Sigmoid colon (tissue), 3 donors: ENCODE data around the gene MGMT.

Experiments
- CTCF ChIP-seq, 4 experiments: fragments of 450-650 bp in 3 of 4; fragments of 200-600 bp in 1 of 4; IDR thresholded peaks; one replicate each; pipeline ENCODE4 v1.5.1; 2016 to 2019; ENCODE audit warnings: antibody characterized with exemption in 4 of 4, mild to moderate bottlenecking in 3 of 4, moderate library complexity in 2 of 4
- POLR2A ChIP-seq, 2 donors: fragments of 450-650 bp; IDR thresholded peaks; one replicate each; pipeline ENCODE4 v1.6.1; 2016; ENCODE audit warnings: antibody characterized with exemption in 2 of 2, mild to moderate bottlenecking in 2 of 2, moderate library complexity in 2 of 2

GRCh38 chr10:129525401-129525801 lies 58.4 kb downstream of the MGMT start:
- TF ChIP-seq POLR2A (IDR thresholded peaks at IDR 0.05) (no peak), CTCF (IDR thresholded peaks at IDR 0.05) (no peak)
